ENCODE measurements around the gene SNX33. TPM values are rescaled to one million over a fixed set of nuclear protein-coding genes. Genes with fewer than 3 reads are reported as not detected.

The SNX33 gene
- total and polyA plus RNA-seq, 7 donors, result 3.5 to 8.0 (median 3.9) TPM

- no peak for TF ChIP-seq CTCF (IDR thresholded peaks at IDR 0.05)
- H3K4me1 ChIP-seq, result peaks cover under 1% of the 10 kb centered on the region
- ATAC-seq, result peak; percentile 67 to 79 (median 70)
- intact Hi-C loops (cut with DNase I), result no loop called here
- no peak overlapping the region for H3K4me3 ChIP-seq
- DNase-seq, result peak; percentile 88 to 90
- H3K36me3 ChIP-seq (ENCODE audit: insufficient read depth in 1 of 2, low read depth in 1 of 2), result peaks cover 0 to 13% of the 10 kb centered on the region in 2 donors
- no peaks in the 10 kb centered on the region for H3K27me3 ChIP-seq (ENCODE audit: insufficient read depth in 3 of 3, low read length in 2 of 3)
- no peaks in the 10 kb centered on the region for H3K9me3 ChIP-seq
- H3K27ac ChIP-seq, result peak overlapping the region; percentile 68
- WGBS, 3 donors, result 50 to 70% (median 61%) methylated on average over 9 to 14 of the region's 14 CpGs
Observed at GRCh38 chr15:75661100-75661755, 13.5 kb downstream of the SNX33 start.

GRCh38 chr15:75661756-75662140 lies 14.0 kb downstream of the SNX33 start:
- Histone ChIP-seq H3K4me1 (peaks cover 4% of the 10 kb centered on the region), H3K27me3 (ENCODE audit: insufficient read depth in 3 of 3, low read length in 2 of 3) (no peaks in the 10 kb centered on the region), H3K4me3 (no peak overlapping the region), H3K36me3 (ENCODE audit: insufficient read depth in 1 of 2, low read depth in 1 of 2) (peaks cover 0 to 13% of the 10 kb centered on the region in 2 donors), H3K9me3 (no peaks in the 10 kb centered on the region), H3K27ac (peak overlapping the region; percentile 68)
- 68 to 82% (median 70%) methylated on average over 3 of the region's 3 CpGs for WGBS, 3 donors
- DNase-seq (peak in 1 of 2 donors; percentile 11), ATAC-seq (no peak)
- no peak for TF ChIP-seq CTCF (IDR thresholded peaks at IDR 0.05)
- intact Hi-C loops (cut with DNase I), result no loop called here

- DNase-seq (no peak), ATAC-seq (no peak)
- intact Hi-C loops (cut with DNase I), result no loop called here
- Histone ChIP-seq H3K4me1 (peaks cover 13% of the 10 kb centered on the region), H3K27ac (no peak overlapping the region), H3K36me3 (ENCODE audit: insufficient read depth in 1 of 2, low read depth in 1 of 2) (peaks cover 0 to 7% of the 10 kb centered on the region in 2 donors), H3K9me3 (no peaks in the 10 kb centered on the region), H3K4me3 (no peak overlapping the region), H3K27me3 (ENCODE audit: insufficient read depth in 3 of 3, low read length in 2 of 3) (no peaks in the 10 kb centered on the region)
- TF ChIP-seq CTCF (IDR thresholded peaks at IDR 0.05), result no peak
- WGBS, 3 donors, result 86 to 90% (median 87%) methylated on average over 9 of the region's 9 CpGs
Observed at GRCh38 chr15:75662823-75663519, 15.3 kb downstream of the SNX33 start.

- Histone ChIP-seq H3K4me1 (peaks cover 13% of the 10 kb centered on the region), H3K27ac (no peak overlapping the region), H3K27me3 (ENCODE audit: insufficient read depth in 3 of 3, low read length in 2 of 3) (no peaks in the 10 kb centered on the region), H3K9me3 (no peaks in the 10 kb centered on the region), H3K36me3 (ENCODE audit: insufficient read depth in 1 of 2, low read depth in 1 of 2) (no peaks in the 10 kb centered on the region), H3K4me3 (no peak overlapping the region)
- intact Hi-C loops (cut with DNase I), result no loop called here
- no peak for TF ChIP-seq CTCF (IDR thresholded peaks at IDR 0.05)
- DNase-seq, result no peak
- no peak for ATAC-seq
- 75 to 82% (median 78%) methylated on average over 11 of the region's 11 CpGs for WGBS, 3 donors
Observed at GRCh38 chr15:75663931-75664421, 16.3 kb downstream of the SNX33 start.

Measured in psoas muscle (tissue), 8 donors.